Kidney (tissue), 14 donors: ENCODE data around the gene BAIAP3. TPM values are rescaled to one million over a fixed set of nuclear protein-coding genes. Genes with fewer than 3 reads are reported as not detected.

ENCODE experiments used
- DNase-seq, 5 donors: peaks; one replicate each; pipeline ENCODE4 v3.0.0-alpha.2; 2013 to 2020
- FAIRE-seq: peaks from 2 replicates; lab custom pipeline; 2012; peaks lifted over from hg19 to GRCh38; lab: Jason Lieb, UNC
- H3K27ac ChIP-seq, 2 donors: one replicate each; pipeline ENCODE4 v1.7.0; 2013; ENCODE audit warnings: low read depth in 2 of 2, low read length in 2 of 2, inconsistent platforms in 1 of 2
- H3K27me3 ChIP-seq: one replicate; pipeline ENCODE4 v1.7.1; 2013; ENCODE audit warnings: low read length, inconsistent platforms; ENCODE audit not compliant: control insufficient read depth, insufficient read depth
- H3K36me3 ChIP-seq, 3 donors: one replicate each; pipeline versions ENCODE4 v1.7.0 to v1.7.1; 2013; ENCODE audit warnings: low read length in 3 of 3, control low read depth in 1 of 3, inconsistent platforms in 1 of 3; ENCODE audit not compliant: insufficient read depth in 3 of 3, control insufficient read depth in 2 of 3
- H3K4me1 ChIP-seq, 3 donors: one replicate each; pipeline versions ENCODE4 v1.7.0 to v1.7.1; 2013; ENCODE audit warnings: low read length in 3 of 3, inconsistent platforms in 1 of 3, low read depth in 1 of 3; ENCODE audit not compliant: control insufficient read depth in 2 of 3, insufficient read depth in 2 of 3
- H3K4me3 ChIP-seq, 3 donors: one replicate each; pipeline versions ENCODE4 v1.7.0 to v1.8.1; 2013; ENCODE audit warnings: low read length in 3 of 3, control low read depth in 1 of 3, inconsistent platforms in 1 of 3
- H3K9ac ChIP-seq, 3 donors: one replicate each; pipeline versions ENCODE4 v1.7.0 to v1.7.1; 2013; ENCODE audit warnings: low read length in 3 of 3, control low read depth in 1 of 3, inconsistent platforms in 1 of 3
- H3K9me3 ChIP-seq, 3 donors: one replicate each; pipeline versions ENCODE4 v1.7.0 to v1.7.1; 2013; ENCODE audit warnings: low read length in 3 of 3, control low read depth in 1 of 3, inconsistent platforms in 1 of 3; ENCODE audit not compliant: control insufficient read depth in 2 of 3, insufficient read depth in 1 of 3
- intact Hi-C: fragments of 100-400 bp; cut with DNase I; formaldehyde crosslinking; loops from one replicate; pipeline ENCODE4 v1.11.1; 2022
- polyA plus RNA-seq: library from polyadenylated mRNA; stranded (reverse); fragments of 350-450 nt; fragmentation: Illumina TruSeq; extraction: RNeasy Lipid Tissue Mini Kit (QIAGEN cat#74804); gene quantifications from one replicate; pipeline ENCODE4 v1.2.3, GENCODE V29; 2014; ENCODE audit warnings: low read depth, low replicate concordance; ENCODE audit not compliant: insufficient read depth
- total RNA-seq: library from RNA; stranded (reverse); fragmentation: NEBNext Ultra II Directional; extraction: Animal tissue kit (Norgen Biotek cat#: 25700); gene quantifications from one replicate; pipeline ENCODE4 v1.2.1, GENCODE V29; 2021
- TF ChIP-seq, protein P1 (sequence below): IDR thresholded peaks from 3 replicates; pipeline ENCODE4 v1.5.1; 2012; ENCODE audit warnings: mild to moderate bottlenecking, moderate library complexity, borderline replicate concordance; ENCODE audit not compliant: insufficient read depth; ENCODE audit errors: extremely low read depth
- donor health status: control.
- donor health status: control.
- donor health status: control.
- donor health status: control.
- donor health status: control.
- donor health status: DM: yes; HTN: yes; CAD: no.
- donor health status: Normal renal cell carcinoma (clear cell type).

The BAIAP3 gene
- total and polyA plus RNA-seq, 2 donors from 2014 or later = 8.0 to 8.2 TPM

DNA sequence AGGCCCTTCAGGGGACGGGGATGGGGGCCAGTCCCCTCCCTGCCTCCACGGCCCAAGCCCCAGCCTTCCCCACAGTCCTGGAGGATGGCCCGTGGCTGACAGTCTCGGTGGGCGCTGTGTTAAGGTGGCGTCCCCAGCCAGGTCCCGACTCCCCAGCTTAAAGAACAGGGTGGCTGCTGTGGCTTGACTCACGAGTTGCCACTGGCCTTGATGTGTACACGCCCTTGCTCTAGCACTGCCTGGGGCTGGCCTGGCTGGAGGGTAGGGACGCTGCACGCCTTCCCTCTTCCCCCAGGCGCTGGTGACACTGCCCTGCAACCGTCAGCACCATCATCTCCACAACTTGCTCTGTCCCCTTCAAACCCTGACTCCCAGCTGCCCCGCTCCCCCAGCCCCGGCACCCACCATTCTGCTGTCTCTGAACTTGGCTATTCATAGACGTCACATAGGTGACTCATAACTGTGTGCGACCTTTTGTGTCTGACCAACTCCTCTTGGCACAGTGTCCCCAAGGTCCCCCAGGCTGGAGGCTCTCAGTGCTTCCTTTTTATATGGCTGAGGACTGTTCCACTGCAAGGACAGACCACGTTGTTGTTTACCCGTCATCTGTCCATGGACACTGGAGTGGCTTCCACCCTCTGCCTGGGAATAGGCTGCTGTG, 24.6 kb downstream of the BAIAP3 start:
- Histone ChIP-seq H3K9me3 (no peaks in the 10 kb centered on the region), H3K9ac (no peak overlapping the region), H3K4me3 (no peak overlapping the region), H3K27ac (no peak overlapping the region), H3K4me1 (peaks cover 0 to 5% (median 0%) of the 10 kb centered on the region in 3 donors), H3K27me3 (no peaks in the 10 kb centered on the region), H3K36me3 (peaks cover 2 to 13% (median 2%) of the 10 kb centered on the region in 3 donors)
- DNase-seq (no peak), FAIRE-seq (no peak)
- TF ChIP-seq, protein P1, sequence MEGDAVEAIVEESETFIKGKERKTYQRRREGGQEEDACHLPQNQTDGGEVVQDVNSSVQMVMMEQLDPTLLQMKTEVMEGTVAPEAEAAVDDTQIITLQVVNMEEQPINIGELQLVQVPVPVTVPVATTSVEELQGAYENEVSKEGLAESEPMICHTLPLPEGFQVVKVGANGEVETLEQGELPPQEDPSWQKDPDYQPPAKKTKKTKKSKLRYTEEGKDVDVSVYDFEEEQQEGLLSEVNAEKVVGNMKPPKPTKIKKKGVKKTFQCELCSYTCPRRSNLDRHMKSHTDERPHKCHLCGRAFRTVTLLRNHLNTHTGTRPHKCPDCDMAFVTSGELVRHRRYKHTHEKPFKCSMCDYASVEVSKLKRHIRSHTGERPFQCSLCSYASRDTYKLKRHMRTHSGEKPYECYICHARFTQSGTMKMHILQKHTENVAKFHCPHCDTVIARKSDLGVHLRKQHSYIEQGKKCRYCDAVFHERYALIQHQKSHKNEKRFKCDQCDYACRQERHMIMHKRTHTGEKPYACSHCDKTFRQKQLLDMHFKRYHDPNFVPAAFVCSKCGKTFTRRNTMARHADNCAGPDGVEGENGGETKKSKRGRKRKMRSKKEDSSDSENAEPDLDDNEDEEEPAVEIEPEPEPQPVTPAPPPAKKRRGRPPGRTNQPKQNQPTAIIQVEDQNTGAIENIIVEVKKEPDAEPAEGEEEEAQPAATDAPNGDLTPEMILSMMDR = no peak
- intact Hi-C loops = no loop called here

DNA sequence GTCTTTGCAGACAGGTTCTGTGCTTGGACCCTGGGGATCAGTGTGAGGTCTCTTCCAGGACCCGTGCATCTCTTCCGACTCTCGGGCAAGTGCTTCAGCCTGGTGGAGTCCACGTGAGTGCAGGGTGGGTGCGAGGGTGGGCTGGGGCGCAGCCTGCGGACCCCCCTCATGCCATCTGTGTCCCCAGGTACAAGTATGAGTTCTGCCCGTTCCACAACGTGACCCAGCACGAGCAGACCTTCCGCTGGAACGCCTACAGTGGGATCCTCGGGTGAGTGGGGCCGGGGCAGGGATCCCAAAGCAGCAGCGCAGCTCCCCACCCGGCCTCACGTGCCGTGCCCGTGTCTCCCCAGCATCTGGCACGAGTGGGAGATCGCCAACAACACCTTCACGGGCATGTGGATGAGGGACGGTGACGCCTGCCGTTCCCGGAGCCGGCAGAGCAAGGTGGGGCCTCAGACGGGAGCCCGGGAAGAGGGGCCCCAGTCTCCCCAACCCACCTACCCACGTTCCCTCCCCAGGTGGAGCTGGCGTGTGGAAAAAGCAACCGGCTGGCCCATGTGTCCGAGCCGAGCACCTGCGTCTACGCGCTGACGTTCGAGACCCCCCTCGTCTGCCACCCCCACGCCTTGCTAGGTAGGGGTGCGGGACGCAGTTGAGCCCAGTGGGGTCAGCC, 28.4 kb downstream of the BAIAP3 start:
- intact Hi-C loops = no loop called here
- no peak overlapping the region for H3K27ac ChIP-seq

GRCh38 chr16:1362807-1363206, 29.4 kb downstream of the BAIAP3 start:
- no peak for FAIRE-seq
- intact Hi-C loops = no loop called here
- H3K36me3 ChIP-seq = peaks cover 2 to 26% (median 6%) of the 10 kb centered on the region in 3 donors
- H3K4me1 ChIP-seq = no peaks in the 10 kb centered on the region
- no peaks in the 10 kb centered on the region for H3K27me3 ChIP-seq
- TF ChIP-seq, protein P1 = no peak
- no peaks in the 10 kb centered on the region for H3K9me3 ChIP-seq
- H3K27ac ChIP-seq = no peak overlapping the region
- DNase-seq = peak in 1 of 5 donors; percentile 63
- H3K9ac ChIP-seq = no peak overlapping the region
- H3K4me3 ChIP-seq = no peak overlapping the region

More for the DNA sequence above, 28.4 kb downstream of the BAIAP3 start:
- Histone ChIP-seq H3K4me1 (no peaks in the 10 kb centered on the region), H3K9ac (no peak overlapping the region), H3K27me3 (no peaks in the 10 kb centered on the region), H3K36me3 (peaks cover 2 to 26% (median 6%) of the 10 kb centered on the region in 3 donors), H3K9me3 (no peaks in the 10 kb centered on the region), H3K4me3 (no peak overlapping the region)
- FAIRE-seq = no peak
- DNase-seq = peak in 1 of 5 donors; percentile 64
- TF ChIP-seq, protein P1 = no peak
